Stimulated activated memory B cell treated with anti-CD40 and anti-IgM and Interleukin-4, amounts not matched to agents 10 μg/mL and 1 μg/mL and 100 μg/mL, for 72 hours (primary cell): ENCODE results near the gene BABAM2.

Source experiments
- ATAC-seq: fragments of 150-1000 bp; cut with Tn5 transposase; 2 replicates; pipeline ENCODE4 v1.10.0; 2021
- H3K27ac Mint-ChIP-seq: one replicate; pipeline ENCODE4 v1.8.0; 2022; ENCODE audit warnings: mild to moderate bottlenecking, mixed read lengths
- H3K27me3 Mint-ChIP-seq: one replicate; pipeline ENCODE4 v1.8.0; 2022; ENCODE audit warnings: mixed read lengths
- H3K36me3 Mint-ChIP-seq: one replicate; pipeline ENCODE4 v1.8.0; 2022; ENCODE audit warnings: mixed read lengths
- H3K4me1 Mint-ChIP-seq: one replicate; pipeline ENCODE4 v1.8.0; 2022; ENCODE audit warnings: mixed read lengths
- H3K4me3 Mint-ChIP-seq: one replicate; pipeline ENCODE4 v1.8.0; 2022; ENCODE audit warnings: mild to moderate bottlenecking, moderate library complexity, mixed read lengths
- H3K9me3 Mint-ChIP-seq: one replicate; pipeline ENCODE4 v1.8.0; 2022; ENCODE audit warnings: mixed read lengths

Gene BABAM2

DNA sequence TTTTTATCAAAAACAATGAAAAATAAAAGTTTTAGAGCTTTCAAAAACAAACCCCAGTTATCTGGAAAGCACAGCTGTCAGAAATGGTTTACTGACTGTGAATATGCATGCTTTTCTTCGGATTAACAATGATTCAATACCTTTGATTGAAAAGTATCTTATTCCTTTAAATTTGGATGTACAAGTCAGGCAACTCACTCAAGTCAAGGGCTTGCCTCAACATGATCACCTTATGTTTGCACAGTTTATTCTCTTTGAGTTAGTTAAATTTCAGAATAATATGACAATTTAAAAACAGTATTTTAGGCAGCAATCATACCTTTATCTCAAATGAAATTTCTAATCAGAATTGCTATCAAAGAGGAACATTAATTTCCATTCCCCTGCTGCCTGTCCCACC is 393.3 kb downstream of the BABAM2 start:
- no peak overlapping the region for H3K27ac Mint-ChIP-seq
- no peaks in the 10 kb centered on the region for H3K9me3 Mint-ChIP-seq
- no peaks in the 10 kb centered on the region for H3K27me3 Mint-ChIP-seq
- no peak for ATAC-seq
- H3K4me3 Mint-ChIP-seq = no peak overlapping the region
- H3K4me1 Mint-ChIP-seq = no peaks in the 10 kb centered on the region
- peaks cover 50% of the 10 kb centered on the region for H3K36me3 Mint-ChIP-seq

DNA sequence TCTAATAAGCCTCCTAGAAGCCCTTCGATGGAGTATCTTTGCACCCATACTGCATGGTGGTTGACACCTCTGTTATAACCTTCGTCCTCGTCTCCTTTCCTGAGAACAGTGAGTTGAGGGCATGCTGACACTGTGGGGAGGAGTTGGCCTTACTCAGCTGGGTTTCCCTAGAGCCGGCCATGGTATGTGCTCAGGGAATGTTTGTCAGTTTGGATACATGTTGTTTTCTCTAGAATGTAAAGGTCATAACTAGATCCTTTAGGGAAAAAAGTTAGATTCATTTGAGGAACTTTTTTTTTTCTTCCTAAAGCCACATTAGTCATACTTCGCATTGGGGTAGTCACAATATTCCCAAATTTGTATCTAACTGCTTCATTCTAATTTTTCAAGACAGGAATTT is 396.1 kb downstream of the BABAM2 start:
- no peak overlapping the region for H3K4me3 Mint-ChIP-seq
- ATAC-seq = no peak
- no peak overlapping the region for H3K27ac Mint-ChIP-seq
- H3K27me3 Mint-ChIP-seq = no peaks in the 10 kb centered on the region
- peaks cover 46% of the 10 kb centered on the region for H3K36me3 Mint-ChIP-seq
- H3K4me1 Mint-ChIP-seq = no peaks in the 10 kb centered on the region
- H3K9me3 Mint-ChIP-seq = no peaks in the 10 kb centered on the region

DNA sequence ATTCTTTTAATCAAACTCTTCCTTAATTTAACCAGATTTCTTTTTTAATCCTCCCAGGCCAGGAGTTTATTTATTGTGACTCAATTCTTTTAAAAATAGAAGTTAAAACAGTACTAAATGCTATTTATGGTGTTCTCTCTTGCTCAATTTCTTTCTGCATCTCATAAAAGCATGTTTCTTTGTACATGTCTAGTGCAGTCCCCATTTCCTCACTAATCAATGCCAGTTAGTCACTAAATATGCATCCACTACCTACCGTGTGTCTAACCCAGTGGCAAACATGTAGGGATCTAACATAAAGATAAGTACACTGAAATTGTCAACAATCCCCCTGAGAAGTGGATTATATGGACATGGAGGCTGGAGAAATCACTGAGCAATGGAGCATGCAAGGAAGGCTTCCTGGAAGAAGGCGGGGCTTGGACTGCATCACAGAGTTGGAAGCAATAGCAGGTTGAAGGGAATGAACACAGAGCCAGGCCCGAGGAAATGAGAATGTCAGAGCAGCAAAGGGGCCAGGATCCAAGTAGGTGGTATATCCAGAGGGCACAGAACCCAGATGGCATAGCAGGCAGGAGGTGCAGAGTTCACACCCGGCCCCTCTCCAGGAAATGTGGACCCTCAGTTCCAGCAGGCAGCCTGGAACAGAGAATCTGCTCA is 396.9 kb downstream of the BABAM2 start:
- H3K27me3 Mint-ChIP-seq = no peaks in the 10 kb centered on the region
- no peaks in the 10 kb centered on the region for H3K4me1 Mint-ChIP-seq
- H3K9me3 Mint-ChIP-seq = no peaks in the 10 kb centered on the region

DNA sequence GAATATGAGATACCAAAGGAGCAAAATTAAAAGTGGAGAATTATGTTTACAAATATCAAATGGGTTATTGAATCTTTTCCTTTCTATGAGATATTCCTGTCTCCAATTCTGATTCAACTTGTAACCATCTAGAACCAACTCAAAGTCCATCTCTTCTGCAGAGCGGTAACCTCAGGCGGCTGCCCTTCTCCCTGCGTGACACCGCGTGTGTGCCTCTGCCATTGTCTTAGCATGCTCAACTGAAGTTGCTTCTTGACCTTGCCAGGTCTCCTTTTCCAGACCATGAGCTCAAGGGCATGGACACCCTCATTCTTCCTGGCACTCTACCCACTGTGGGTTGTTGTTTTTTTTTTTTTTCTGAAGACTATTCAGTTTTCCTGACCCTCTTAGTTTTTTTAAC is 398.1 kb downstream of the BABAM2 start:
- H3K4me3 Mint-ChIP-seq = no peak overlapping the region
- no peaks in the 10 kb centered on the region for H3K9me3 Mint-ChIP-seq
- ATAC-seq = no peak
- peaks cover 42% of the 10 kb centered on the region for H3K36me3 Mint-ChIP-seq
- H3K27me3 Mint-ChIP-seq = no peaks in the 10 kb centered on the region
- no peaks in the 10 kb centered on the region for H3K4me1 Mint-ChIP-seq
- H3K27ac Mint-ChIP-seq = no peak overlapping the region

More for the DNA sequence above, 396.9 kb downstream of the BABAM2 start:
- Mint-ChIP-seq H3K27ac (no peak overlapping the region), H3K4me3 (no peak overlapping the region), H3K36me3 (peaks cover 42% of the 10 kb centered on the region)
- no peak for ATAC-seq

DNA sequence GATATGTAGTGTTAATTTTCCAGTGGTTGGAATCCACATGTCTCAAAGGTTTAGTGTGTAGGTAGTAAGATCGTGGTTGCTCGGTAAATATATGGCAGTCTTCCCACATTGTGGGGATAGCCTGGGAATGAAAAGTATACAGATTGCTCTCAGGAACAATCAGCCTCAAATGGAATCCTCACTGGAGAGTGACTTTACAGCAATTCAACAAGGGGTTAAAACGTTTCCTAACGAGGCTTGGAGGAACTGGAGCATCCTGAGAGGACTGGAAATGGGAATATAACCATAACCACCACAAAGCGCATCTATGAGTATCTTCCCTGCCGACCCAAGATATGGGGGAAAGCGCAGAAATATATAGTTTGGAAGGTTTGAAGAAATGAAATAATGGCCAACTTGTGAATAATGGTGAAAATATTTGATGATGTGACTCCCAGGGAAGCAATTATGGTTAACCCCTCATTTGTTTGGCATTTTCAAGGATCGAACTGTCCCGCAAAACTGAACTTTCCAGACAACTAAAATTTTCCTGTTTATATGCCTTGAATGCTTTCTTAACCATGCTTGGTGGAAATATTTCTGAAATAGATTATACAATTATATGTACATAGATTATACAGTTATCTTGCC is 401.4 kb downstream of the BABAM2 start:
- H3K27me3 Mint-ChIP-seq = no peaks in the 10 kb centered on the region
- no peaks in the 10 kb centered on the region for H3K9me3 Mint-ChIP-seq
- no peak overlapping the region for H3K27ac Mint-ChIP-seq
- ATAC-seq = no peak
- no peaks in the 10 kb centered on the region for H3K4me1 Mint-ChIP-seq
- no peak overlapping the region for H3K4me3 Mint-ChIP-seq
- peaks cover 30% of the 10 kb centered on the region for H3K36me3 Mint-ChIP-seq

DNA sequence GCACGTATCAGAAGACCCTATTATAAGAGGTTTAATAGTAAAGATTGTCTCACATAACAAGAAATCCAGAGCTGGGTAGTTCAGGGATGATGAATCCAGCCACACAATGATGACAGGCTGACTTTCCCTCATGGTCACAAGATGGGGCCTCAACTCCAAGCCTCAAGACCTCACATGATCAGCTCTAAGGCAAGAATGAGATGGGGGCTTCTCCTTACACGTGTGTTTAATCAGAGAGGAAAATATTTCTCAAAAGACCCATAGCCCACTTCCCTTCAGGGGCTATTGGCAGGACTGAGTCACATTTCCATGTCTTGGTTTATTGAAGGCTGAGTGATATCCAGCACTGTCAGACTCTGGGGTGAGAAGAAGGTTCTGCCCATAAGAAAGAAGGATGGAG is 402.0 kb downstream of the BABAM2 start:
- Mint-ChIP-seq H3K27me3 (no peaks in the 10 kb centered on the region), H3K4me1 (no peaks in the 10 kb centered on the region), H3K36me3 (peaks cover 26% of the 10 kb centered on the region), H3K9me3 (no peaks in the 10 kb centered on the region), H3K4me3 (no peak overlapping the region), H3K27ac (no peak overlapping the region)
- ATAC-seq = no peak

DNA sequence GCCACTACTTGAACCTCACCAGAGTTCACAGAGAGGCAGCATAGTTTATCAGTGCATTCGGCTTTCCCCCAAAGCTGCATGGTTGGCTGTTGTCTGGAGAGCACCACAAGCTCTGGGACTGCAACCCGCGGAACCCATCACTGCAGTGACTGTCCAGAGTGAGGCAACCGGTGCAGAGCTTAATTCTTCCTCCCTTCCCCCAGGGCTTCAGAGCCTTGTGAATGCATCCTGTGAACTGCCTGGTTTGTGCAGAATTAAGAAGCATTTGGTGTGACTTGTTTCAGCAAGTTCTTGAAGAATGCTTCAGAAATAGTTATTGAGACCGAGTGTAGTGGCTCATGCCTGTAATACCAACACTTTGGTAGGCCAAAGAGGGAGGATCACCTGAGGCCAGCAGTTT is 402.9 kb downstream of the BABAM2 start:
- ATAC-seq = no peak
- H3K9me3 Mint-ChIP-seq = no peaks in the 10 kb centered on the region
- H3K27ac Mint-ChIP-seq = no peak overlapping the region
- no peaks in the 10 kb centered on the region for H3K27me3 Mint-ChIP-seq
- peaks cover 22% of the 10 kb centered on the region for H3K36me3 Mint-ChIP-seq
- H3K4me1 Mint-ChIP-seq = no peaks in the 10 kb centered on the region
- no peak overlapping the region for H3K4me3 Mint-ChIP-seq

DNA sequence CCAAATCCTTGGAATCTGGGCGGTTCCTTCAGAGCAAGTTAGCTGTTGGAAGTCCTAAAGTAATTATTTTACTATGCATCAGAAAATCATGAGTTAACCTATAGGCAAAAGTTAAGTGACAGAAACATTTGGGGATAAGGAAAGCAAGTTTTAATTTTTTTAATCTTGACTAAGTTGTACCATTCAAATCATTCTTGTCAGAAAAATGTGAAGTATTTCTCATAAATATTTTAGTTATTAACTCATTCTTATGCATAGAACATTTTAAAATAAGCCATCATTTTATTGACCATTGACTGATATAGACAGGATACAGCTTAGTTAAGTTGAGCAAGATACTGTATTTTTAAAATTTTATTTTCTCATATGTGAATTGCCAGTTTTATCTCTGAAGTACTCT is 403.9 kb downstream of the BABAM2 start:
- no peaks in the 10 kb centered on the region for H3K4me1 Mint-ChIP-seq
- no peak overlapping the region for H3K4me3 Mint-ChIP-seq
- peaks cover 22% of the 10 kb centered on the region for H3K36me3 Mint-ChIP-seq
- no peak for ATAC-seq
- H3K9me3 Mint-ChIP-seq = no peaks in the 10 kb centered on the region
- H3K27ac Mint-ChIP-seq = no peak overlapping the region
- H3K27me3 Mint-ChIP-seq = no peaks in the 10 kb centered on the region

DNA sequence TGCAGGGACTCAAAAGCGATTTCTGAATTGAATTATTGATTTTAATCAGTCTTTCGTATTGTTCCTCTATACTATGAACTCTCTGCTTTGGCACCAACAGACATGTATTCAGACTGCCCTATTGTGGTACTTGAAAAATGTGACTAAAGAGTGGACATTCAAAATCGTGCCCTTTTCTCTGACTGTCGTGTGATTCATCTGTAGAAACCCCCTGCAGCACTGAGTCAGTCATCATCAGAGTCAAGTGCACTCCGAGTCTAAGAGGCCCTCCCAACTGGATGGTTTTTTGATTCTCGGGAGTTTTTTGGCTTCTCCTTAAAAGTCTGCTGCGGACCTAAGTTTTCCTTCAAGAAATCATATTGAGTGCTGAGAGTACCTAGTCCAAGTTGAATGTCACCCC is 405.7 kb downstream of the BABAM2 start:
- Mint-ChIP-seq H3K27ac (no peak overlapping the region), H3K4me1 (no peaks in the 10 kb centered on the region), H3K27me3 (no peaks in the 10 kb centered on the region), H3K4me3 (no peak overlapping the region), H3K9me3 (no peaks in the 10 kb centered on the region), H3K36me3 (peaks cover 30% of the 10 kb centered on the region)
- ATAC-seq = no peak

DNA sequence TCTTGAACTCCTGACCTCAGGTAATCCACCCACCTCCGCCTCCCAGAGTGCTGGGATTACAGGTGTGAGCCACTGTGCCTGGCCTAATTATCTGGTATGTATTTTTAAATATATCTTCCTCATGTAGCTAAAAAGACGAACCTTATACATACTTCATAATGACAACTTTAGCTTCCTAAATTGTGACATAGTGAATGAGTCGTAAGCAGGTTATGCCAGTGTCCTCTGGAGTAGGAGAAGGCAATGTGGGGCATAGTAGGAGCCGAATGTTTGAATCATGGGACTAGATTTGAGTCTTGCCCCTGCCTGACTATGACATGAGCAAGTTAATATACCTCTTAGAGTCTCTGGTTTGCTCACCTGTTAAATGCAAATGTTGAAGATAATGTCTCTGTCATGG is 406.4 kb downstream of the BABAM2 start:
- H3K4me3 Mint-ChIP-seq = no peak overlapping the region
- no peak overlapping the region for H3K27ac Mint-ChIP-seq
- no peaks in the 10 kb centered on the region for H3K4me1 Mint-ChIP-seq
- no peaks in the 10 kb centered on the region for H3K9me3 Mint-ChIP-seq
- H3K27me3 Mint-ChIP-seq = no peaks in the 10 kb centered on the region
- ATAC-seq = no peak
- peaks cover 31% of the 10 kb centered on the region for H3K36me3 Mint-ChIP-seq

DNA sequence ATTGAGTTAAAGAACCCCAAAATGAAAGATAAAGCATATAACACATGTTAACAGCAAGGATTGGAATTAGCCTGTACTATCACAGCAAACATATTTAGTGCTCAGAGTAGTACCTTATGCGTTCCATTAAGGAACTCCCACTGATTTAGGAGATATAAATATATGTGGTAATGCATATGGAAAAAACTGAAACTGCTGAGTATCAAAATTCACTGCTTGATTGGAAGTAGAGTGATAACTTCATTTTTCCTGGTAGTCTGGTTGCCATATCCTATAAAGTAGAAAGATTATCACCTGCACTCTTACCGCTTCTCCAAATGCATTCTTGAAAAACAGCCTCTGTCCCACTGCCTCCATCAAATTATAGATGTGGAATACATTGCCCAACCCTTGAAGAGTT is 407.0 kb downstream of the BABAM2 start:
- no peaks in the 10 kb centered on the region for H3K27me3 Mint-ChIP-seq
- no peak for ATAC-seq
- no peak overlapping the region for H3K4me3 Mint-ChIP-seq
- H3K27ac Mint-ChIP-seq = no peak overlapping the region
- H3K9me3 Mint-ChIP-seq = no peaks in the 10 kb centered on the region
- H3K4me1 Mint-ChIP-seq = no peaks in the 10 kb centered on the region
- peaks cover 37% of the 10 kb centered on the region for H3K36me3 Mint-ChIP-seq

DNA sequence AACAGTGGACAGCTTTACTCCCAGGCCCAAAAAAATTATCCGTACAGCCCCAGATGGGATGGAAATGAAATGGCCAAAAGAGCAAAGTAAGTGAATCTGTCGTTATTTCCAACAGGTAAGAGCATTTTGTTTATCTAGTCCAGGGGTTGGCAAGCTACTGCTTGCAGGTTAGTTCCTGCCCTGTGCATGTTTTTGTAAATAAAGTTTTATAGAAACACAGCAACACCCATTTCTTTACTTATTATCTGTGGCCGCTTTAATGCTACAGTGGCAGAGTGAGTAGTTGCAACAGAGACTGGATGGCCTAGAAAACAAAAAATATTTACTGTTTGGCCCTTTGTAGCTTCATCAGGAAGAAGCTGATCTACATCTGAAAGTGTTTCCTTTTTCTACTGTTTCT is 407.9 kb downstream of the BABAM2 start:
- H3K27ac Mint-ChIP-seq = no peak overlapping the region
- H3K4me1 Mint-ChIP-seq = no peaks in the 10 kb centered on the region
- H3K27me3 Mint-ChIP-seq = no peaks in the 10 kb centered on the region
- peaks cover 46% of the 10 kb centered on the region for H3K36me3 Mint-ChIP-seq
- no peak for ATAC-seq
- no peak overlapping the region for H3K4me3 Mint-ChIP-seq
- H3K9me3 Mint-ChIP-seq = no peaks in the 10 kb centered on the region

DNA sequence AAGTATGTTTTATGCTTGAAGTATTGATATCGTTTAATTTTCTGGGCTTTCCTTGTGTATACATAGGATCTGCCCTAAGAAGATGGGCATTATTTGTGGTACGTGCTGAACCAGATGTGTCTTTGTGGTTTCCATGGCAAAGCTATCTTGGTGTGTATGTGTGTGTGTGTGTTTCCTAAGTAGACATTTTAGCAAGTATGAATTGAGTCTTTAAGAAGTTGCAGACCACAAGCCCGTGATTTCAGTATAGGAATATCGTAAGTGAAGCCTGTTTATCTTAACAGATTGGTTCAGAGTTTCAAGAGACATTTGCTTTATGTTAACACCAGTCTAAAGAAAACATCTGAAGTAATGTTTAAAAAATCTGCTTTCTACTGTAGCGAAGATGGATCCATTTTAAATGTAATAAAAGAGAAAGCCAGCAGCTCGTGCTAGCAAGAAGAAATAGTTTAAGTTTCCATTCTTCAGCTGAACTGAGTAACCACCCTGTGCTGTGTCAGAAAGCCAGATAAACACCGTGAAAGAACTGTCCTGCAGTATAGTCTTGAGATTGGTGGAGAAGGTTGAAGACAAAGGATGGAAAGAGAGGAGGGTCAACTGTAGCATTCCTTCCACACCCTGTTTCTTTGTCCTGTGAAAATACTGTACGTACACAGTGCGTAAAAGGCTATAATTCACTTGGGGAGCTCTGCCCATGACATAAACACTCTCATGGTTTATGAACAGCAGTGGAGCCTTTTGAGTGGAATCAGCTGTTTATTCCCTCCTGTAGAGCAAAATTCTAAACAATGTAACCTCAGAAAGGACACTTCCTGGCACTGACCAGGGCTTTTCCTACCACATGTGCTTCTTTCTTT is 410.2 kb downstream of the BABAM2 start:
- no peak overlapping the region for H3K27ac Mint-ChIP-seq
- H3K4me1 Mint-ChIP-seq = no peaks in the 10 kb centered on the region
- H3K27me3 Mint-ChIP-seq = no peaks in the 10 kb centered on the region
- H3K9me3 Mint-ChIP-seq = peaks cover 2% of the 10 kb centered on the region
- peaks cover 59% of the 10 kb centered on the region for H3K36me3 Mint-ChIP-seq
- ATAC-seq = no peak
- H3K4me3 Mint-ChIP-seq = no peak overlapping the region

DNA sequence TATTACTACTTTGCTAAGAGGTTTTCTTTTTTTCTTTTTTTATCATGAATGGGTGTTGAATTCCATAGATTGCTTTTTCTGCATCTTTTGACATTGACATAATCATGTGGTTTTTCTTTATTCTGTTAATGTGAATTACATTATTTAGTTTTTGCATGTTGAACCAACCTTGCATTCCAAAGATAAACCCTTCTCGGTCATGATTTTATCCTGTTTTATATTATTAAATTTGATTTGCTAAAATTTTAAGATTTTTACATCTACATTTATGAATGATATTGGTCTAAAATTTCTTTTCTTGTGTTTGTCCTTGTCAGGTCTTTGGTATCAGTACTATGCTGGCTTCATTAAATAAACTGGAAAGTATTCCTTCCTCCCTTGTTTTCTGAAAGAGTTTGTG is 414.7 kb downstream of the BABAM2 start:
- Mint-ChIP-seq H3K27me3 (no peaks in the 10 kb centered on the region), H3K27ac (no peak overlapping the region), H3K4me1 (no peaks in the 10 kb centered on the region), H3K36me3 (peaks cover 68% of the 10 kb centered on the region), H3K4me3 (no peak overlapping the region), H3K9me3 (peaks cover 2% of the 10 kb centered on the region)
- no peak for ATAC-seq

DNA sequence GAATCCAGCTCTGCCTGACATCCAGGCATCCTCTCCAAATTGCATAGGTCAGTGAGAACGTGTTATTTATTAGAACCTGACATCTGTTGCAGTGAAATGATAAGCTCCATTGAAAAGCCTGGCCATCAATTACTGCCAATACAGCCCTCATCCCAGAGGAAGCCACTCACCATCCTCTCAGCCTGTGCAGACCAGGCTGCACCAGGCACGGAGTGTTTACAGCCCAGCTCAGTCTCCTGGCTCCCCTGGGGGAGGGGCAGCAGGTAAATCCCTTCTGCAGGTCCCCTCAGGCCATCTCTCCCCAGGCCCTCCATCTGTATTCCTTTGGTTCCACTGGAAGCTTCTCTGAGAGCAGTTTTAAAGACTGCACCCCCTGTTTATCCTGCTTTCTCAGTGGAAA is 419.6 kb downstream of the BABAM2 start:
- H3K9me3 Mint-ChIP-seq = no peaks in the 10 kb centered on the region
- H3K4me1 Mint-ChIP-seq = peaks cover 5% of the 10 kb centered on the region
- ATAC-seq = no peak
- H3K27me3 Mint-ChIP-seq = no peaks in the 10 kb centered on the region
- peaks cover 45% of the 10 kb centered on the region for H3K36me3 Mint-ChIP-seq
- no peak overlapping the region for H3K27ac Mint-ChIP-seq
- no peak overlapping the region for H3K4me3 Mint-ChIP-seq
